ENCODE measurements around the gene FOXA1. TPM values are rescaled to one million over a fixed set of nuclear protein-coding genes. Genes with fewer than 3 reads are reported as not detected.

Gene FOXA1
- total RNA-seq, 1 experiment from 2014 or later: 212 TPM

DNA sequence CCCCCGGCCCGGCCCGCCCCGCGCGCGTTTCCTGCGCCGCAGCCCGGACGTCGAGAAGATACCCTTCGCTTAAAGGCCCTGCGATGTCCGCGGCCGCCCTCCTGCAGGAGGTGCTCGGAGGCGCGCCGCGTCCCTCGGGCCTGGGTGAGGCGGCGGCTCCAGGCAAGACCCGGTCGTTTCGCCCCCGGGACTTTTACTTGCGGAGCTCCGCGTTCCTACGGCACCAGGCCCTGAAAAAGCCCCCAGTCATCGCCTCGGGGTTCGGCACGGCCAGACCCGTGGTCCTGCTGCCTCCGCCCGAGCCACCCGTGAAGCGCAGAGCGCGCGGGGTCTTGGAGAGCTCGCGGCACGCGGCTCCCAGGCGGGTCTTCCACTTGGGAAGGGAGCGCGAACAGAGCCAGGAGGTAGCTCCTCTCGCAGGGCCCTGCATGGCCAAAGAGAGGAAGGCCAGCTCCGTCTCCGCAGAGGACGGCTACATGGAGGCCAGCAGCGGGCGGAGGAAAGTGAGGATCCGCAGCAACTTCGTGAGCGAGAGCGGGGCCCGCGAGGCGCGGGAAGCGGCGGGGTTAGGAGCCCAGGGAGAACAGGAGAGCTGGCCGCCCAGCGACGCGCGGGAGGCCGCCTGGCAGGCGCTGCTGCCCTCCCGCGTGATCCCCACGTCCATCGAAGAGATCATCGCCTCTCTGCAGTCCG lies 27.3 kb upstream of the FOXA1 start:
- no peaks in the 10 kb centered on the region for H3K27me3 ChIP-seq (ENCODE audit: low read length)
- H3K4me1 ChIP-seq (ENCODE audit: insufficient read depth, low read length): peaks cover 29% of the 10 kb centered on the region
- H3K4me3 ChIP-seq (ENCODE audit: low read length): no peak overlapping the region
- H3K4me2 ChIP-seq (ENCODE audit: low read length): no peak overlapping the region
- no TSS peak for BruUV-seq (replicated peaks)
- TF ChIP-seq EZH2 (IDR thresholded peaks at IDR 0.05; ENCODE audit: low read length, unreplicated experiment): no peak
- TF ChIP-seq, protein P1, sequence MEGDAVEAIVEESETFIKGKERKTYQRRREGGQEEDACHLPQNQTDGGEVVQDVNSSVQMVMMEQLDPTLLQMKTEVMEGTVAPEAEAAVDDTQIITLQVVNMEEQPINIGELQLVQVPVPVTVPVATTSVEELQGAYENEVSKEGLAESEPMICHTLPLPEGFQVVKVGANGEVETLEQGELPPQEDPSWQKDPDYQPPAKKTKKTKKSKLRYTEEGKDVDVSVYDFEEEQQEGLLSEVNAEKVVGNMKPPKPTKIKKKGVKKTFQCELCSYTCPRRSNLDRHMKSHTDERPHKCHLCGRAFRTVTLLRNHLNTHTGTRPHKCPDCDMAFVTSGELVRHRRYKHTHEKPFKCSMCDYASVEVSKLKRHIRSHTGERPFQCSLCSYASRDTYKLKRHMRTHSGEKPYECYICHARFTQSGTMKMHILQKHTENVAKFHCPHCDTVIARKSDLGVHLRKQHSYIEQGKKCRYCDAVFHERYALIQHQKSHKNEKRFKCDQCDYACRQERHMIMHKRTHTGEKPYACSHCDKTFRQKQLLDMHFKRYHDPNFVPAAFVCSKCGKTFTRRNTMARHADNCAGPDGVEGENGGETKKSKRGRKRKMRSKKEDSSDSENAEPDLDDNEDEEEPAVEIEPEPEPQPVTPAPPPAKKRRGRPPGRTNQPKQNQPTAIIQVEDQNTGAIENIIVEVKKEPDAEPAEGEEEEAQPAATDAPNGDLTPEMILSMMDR (conservative IDR thresholded peaks at IDR 0.05; ENCODE audit: low read depth, low read length): no peak
- TF ChIP-seq EZH2phosphoT487 (IDR thresholded peaks at IDR 0.05; ENCODE audit: borderline replicate concordance, low read length): no peak
- intact Hi-C loops (cut with micrococcal nuclease): loop anchor here (5.0 kb wide), 1 partner anchor 75 kb away; no protein-coding TSS in a partner anchor
- ATAC-seq: no peak
- H2AFZ ChIP-seq (ENCODE audit: low read length): no peak overlapping the region
- no peak for DNase-seq
- no peaks in the 10 kb centered on the region for H3K79me2 ChIP-seq (ENCODE audit: low read length)
- CTCF ChIA-PET: no interaction called here
- peaks cover 3% of the 10 kb centered on the region for H3F3A ChIP-seq (ENCODE audit: low read length, unreplicated experiment)
- POLR2A ChIA-PET (ENCODE audit: unreplicated experiment): interaction anchor here (0.5 kb wide), 1 partner anchor 203 kb away, joined by 3 read pairs; no protein-coding TSS in a partner anchor
- H4K20me1 ChIP-seq (ENCODE audit: low read length): no peaks in the 10 kb centered on the region
- peak overlapping the region; percentile 94 for H3K27ac ChIP-seq (ENCODE audit: low read length)
- H3K9ac ChIP-seq (ENCODE audit: low read length): peak overlapping the region; percentile 62
- H3K36me3 ChIP-seq (ENCODE audit: low read depth, low read length): no peaks in the 10 kb centered on the region
- no peaks in the 10 kb centered on the region for H3K9me2 ChIP-seq (replicated peaks; ENCODE audit: low read length)
- H3K9me3 ChIP-seq (ENCODE audit: low read length): no peaks in the 10 kb centered on the region

DNA sequence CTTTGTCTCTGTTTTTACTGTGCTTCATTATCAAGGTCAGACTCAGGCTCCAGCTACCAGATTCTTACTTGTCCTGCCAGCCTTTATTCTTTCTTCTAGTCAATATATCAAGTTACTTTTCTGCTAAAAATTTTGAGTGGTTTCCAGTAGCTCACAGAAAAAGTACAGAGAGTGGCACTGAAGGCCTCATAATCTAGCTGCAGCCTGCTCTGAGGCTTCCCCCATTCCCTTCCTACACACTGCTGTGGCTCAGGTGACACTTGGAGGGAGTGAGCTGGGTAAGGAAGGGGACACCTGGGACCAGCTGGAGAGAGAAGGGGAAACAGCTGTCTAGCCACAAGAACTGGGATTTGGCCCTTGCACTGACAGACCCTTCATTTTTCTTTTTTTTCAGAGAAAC lies 25.8 kb upstream of the FOXA1 start:
- TF ChIP-seq EZH2phosphoT487 (IDR thresholded peaks at IDR 0.05; ENCODE audit: borderline replicate concordance, low read length) (no peak), EZH2 (IDR thresholded peaks at IDR 0.05; ENCODE audit: low read length, unreplicated experiment) (no peak)
- TF ChIP-seq, protein P1 (conservative IDR thresholded peaks at IDR 0.05; ENCODE audit: low read depth, low read length): no peak
- no TSS peak for BruUV-seq (replicated peaks)
- Histone ChIP-seq H3K9me3 (ENCODE audit: low read length) (peaks cover 6% of the 10 kb centered on the region), H2AFZ (ENCODE audit: low read length) (no peak overlapping the region), H3K9ac (ENCODE audit: low read length) (no peak overlapping the region), H3K4me1 (ENCODE audit: insufficient read depth, low read length) (peaks cover 29% of the 10 kb centered on the region), H3F3A (ENCODE audit: low read length, unreplicated experiment) (peaks cover 5% of the 10 kb centered on the region), H3K4me2 (ENCODE audit: low read length) (no peak overlapping the region), H3K79me2 (ENCODE audit: low read length) (no peaks in the 10 kb centered on the region), H4K20me1 (ENCODE audit: low read length) (no peaks in the 10 kb centered on the region), H3K27me3 (ENCODE audit: low read length) (no peaks in the 10 kb centered on the region), H3K36me3 (ENCODE audit: low read depth, low read length) (peaks cover 5% of the 10 kb centered on the region), H3K27ac (ENCODE audit: low read length) (peak overlapping the region; percentile 17), H3K9me2 (replicated peaks; ENCODE audit: low read length) (no peaks in the 10 kb centered on the region), H3K4me3 (ENCODE audit: low read length) (no peak overlapping the region)
- POLR2A ChIA-PET (ENCODE audit: unreplicated experiment): interaction anchor here (0.6 kb wide), 1 partner anchor 390 kb away, joined by 3 read pairs; no protein-coding TSS in a partner anchor
- DNase-seq: peak; percentile 9
- intact Hi-C loops (cut with micrococcal nuclease): loop anchor here (5.0 kb wide), 1 partner anchor 76 kb away; no protein-coding TSS in a partner anchor
- ATAC-seq: no peak
- CTCF ChIA-PET: no interaction called here

DNA sequence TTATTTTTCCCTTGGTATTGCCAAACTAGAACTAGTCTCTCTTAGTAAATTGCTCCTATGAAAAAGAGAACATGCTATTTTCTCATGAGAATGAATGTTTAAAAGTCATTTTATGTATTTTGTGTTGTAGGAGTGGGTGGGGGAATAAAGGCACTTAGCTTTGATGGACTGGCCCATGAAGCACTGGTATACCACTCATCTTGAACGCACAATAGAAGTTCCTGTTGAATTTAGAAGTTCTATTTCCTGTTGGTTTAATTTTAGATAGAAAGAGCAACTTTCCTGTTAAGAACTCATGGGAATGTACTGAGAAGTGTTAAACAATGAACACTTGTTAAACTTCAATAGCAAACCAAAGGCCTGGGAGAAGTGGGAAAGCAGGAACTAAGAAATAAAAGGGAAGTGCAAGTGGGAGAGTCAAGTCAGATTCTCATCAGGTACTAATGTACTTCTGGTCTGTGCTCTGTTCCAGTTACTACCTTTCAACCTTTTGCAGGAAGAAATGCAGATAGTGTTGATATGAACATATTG lies 23.5 kb upstream of the FOXA1 start:
- H3K27ac ChIP-seq (ENCODE audit: low read length): no peak overlapping the region
- no peak overlapping the region for H3K4me3 ChIP-seq (ENCODE audit: low read length)
- peaks cover 25% of the 10 kb centered on the region for H3K9me3 ChIP-seq (ENCODE audit: low read length)
- peaks cover 14% of the 10 kb centered on the region for H3K4me1 ChIP-seq (ENCODE audit: insufficient read depth, low read length)
- DNase-seq: no peak
- no TSS peak for BruUV-seq (replicated peaks)
- CTCF ChIA-PET: no interaction called here
- peaks cover 24% of the 10 kb centered on the region for H3K36me3 ChIP-seq (ENCODE audit: low read depth, low read length)
- H3K27me3 ChIP-seq (ENCODE audit: low read length): no peaks in the 10 kb centered on the region
- POLR2A ChIA-PET (ENCODE audit: unreplicated experiment): interaction anchor here (0.6 kb wide), 1 partner anchor 207 kb away, joined by 4 read pairs; no protein-coding TSS in a partner anchor
- no peak overlapping the region for H3K4me2 ChIP-seq (ENCODE audit: low read length)
- no peaks in the 10 kb centered on the region for H3K9me2 ChIP-seq (replicated peaks; ENCODE audit: low read length)
- no peaks in the 10 kb centered on the region for H4K20me1 ChIP-seq (ENCODE audit: low read length)
- intact Hi-C loops (cut with micrococcal nuclease): no loop called here
- no peak overlapping the region for H3K9ac ChIP-seq (ENCODE audit: low read length)
- H2AFZ ChIP-seq (ENCODE audit: low read length): no peak overlapping the region
- no peaks in the 10 kb centered on the region for H3K79me2 ChIP-seq (ENCODE audit: low read length)
- no peak for TF ChIP-seq EZH2 (IDR thresholded peaks at IDR 0.05; ENCODE audit: low read length, unreplicated experiment)
- TF ChIP-seq, protein P1 (conservative IDR thresholded peaks at IDR 0.05; ENCODE audit: low read depth, low read length): no peak
- TF ChIP-seq EZH2phosphoT487 (IDR thresholded peaks at IDR 0.05; ENCODE audit: borderline replicate concordance, low read length): no peak
- ATAC-seq: no peak
- peaks cover 3% of the 10 kb centered on the region for H3F3A ChIP-seq (ENCODE audit: low read length, unreplicated experiment)
